Tibial nerve (tissue), 4 donors: ENCODE results near the gene RALGDS. TPM values are rescaled to one million over a fixed set of nuclear protein-coding genes. Genes with fewer than 3 reads are reported as not detected.

Experiments used
- DNase-seq, 2 donors: peaks; one replicate each; pipeline ENCODE4 v3.0.0-alpha.2; 2019; ENCODE audit warnings: low spot score in 2 of 2
- H3K27ac ChIP-seq, 4 donors: fragments of 200-600 bp; sonication (generic) in 3 of 4; one replicate each; pipeline ENCODE4 v1.5.1; 2017 to 2019; ENCODE audit warnings: mild to moderate bottlenecking in 1 of 4
- H3K27me3 ChIP-seq, 2 donors: fragments of 200-600 bp; sonication (generic) in 1 of 2; one replicate each; pipeline versions ENCODE4 v1.5.1 to v1.6.0; 2017 to 2019
- H3K36me3 ChIP-seq, 3 donors: fragments of 200-600 bp; sonication (generic); one replicate each; pipeline ENCODE4 v1.5.1; 2018 to 2019
- H3K4me1 ChIP-seq, 4 donors: fragments of 200-600 bp; sonication (generic) in 3 of 4; one replicate each; pipeline ENCODE4 v1.5.1; 2017 to 2019
- H3K4me3 ChIP-seq, 4 donors: fragments of 200-600 bp; sonication (generic) in 3 of 4; one replicate each; pipeline ENCODE4 v1.5.1; 2017 to 2019; ENCODE audit warnings: mild to moderate bottlenecking in 1 of 4, moderate library complexity in 1 of 4
- H3K9me3 ChIP-seq, 4 donors: fragments of 200-600 bp; sonication (generic) in 3 of 4; one replicate each; pipeline ENCODE4 v1.5.1; 2017 to 2019
- EP300 ChIP-seq, 2 donors: sonication (generic); formaldehyde crosslinking; IDR thresholded peaks; one replicate each; pipeline ENCODE4 v1.6.1; 2017; ENCODE audit warnings: antibody characterized with exemption in 2 of 2, mild to moderate bottlenecking in 1 of 2
- POLR2A ChIP-seq, 2 donors: fragments of 450-650 bp; IDR thresholded peaks; one replicate each; pipeline ENCODE4 v1.6.1; 2017; ENCODE audit warnings: antibody characterized with exemption in 2 of 2, mild to moderate bottlenecking in 2 of 2, moderate library complexity in 2 of 2
- WGBS, 2 donors: methylation state at CpG; one replicate each; pipeline ENCODE4 v1.1.5; 2018; 5-methylcytosine and 5-hydroxymethylcytosine counted together
- total RNA-seq, 4 donors: library from RNA; depleted of rRNA; stranded (reverse); fragments of >200 nt; gene quantifications; one replicate each; pipeline ENCODE4 v1.1.0, GENCODE V29; 2016
- TF ChIP-seq, protein P1 (sequence below), 5 experiments: fragments of 200-600 bp in 3 of 5; fragments of 450-650 bp in 2 of 5; sonication (generic) in 3 of 5; IDR thresholded peaks; one replicate each; pipeline ENCODE4 v1.5.1; 2016 to 2019; ENCODE audit warnings: antibody characterized with exemption in 5 of 5, mild to moderate bottlenecking in 3 of 5, moderate library complexity in 2 of 5

Gene RALGDS
- total RNA-seq, 4 donors from 2014 or later = 34.5 to 60.0 (median 48.7) TPM

DNA sequence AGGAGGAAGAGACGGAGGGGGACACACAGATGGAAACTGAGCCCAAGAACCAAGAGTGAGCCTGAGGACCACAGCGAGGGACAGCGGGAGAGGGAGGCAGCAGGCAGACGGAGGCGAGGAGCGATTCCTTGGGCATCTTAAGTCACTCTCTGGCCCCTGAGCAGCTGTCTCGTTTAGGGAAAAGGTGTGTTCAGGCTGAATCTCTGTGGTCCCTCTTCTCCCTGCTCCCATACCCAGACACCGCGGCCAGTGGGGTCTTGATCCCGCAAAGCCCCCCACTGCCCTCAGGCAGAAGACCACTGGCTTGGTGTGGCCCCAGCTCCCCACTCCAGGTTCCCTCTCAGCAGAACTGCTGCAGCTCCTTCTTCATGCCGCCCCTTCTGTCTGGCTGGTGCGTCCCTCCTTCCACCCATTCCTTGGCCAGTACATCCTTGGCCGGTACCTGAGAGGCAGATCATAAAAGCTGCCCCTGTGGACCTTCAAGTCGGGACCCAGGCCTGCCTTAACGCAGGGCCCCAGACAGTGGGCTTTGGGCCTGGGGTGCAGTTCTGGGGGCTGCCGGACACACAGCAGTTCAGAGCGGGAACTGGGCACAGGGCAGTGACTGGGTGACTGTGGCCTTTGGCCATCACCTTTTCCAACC is 5.8 kb upstream of the RALGDS start:
- no peak for DNase-seq
- Histone ChIP-seq H3K4me3 (peak overlapping the region in 3 of 4 donors; percentile 9 to 39 (median 35)), H3K4me1 (peaks cover 0 to 58% (median 45%) of the 10 kb centered on the region in 4 donors)

GRCh38 chr9:133125941-133126696 is 5.1 kb upstream of the RALGDS start:
- Histone ChIP-seq H3K27ac (peak overlapping the region in 3 of 4 donors; percentile 70 to 81 (median 74)), H3K36me3 (no peaks in the 10 kb centered on the region), H3K4me1 (peaks cover 0 to 57% (median 45%) of the 10 kb centered on the region in 4 donors), H3K9me3 (no peaks in the 10 kb centered on the region), H3K4me3 (peak overlapping the region in 3 of 4 donors; percentile 9 to 39 (median 35)), H3K27me3 (no peaks in the 10 kb centered on the region)
- TF ChIP-seq EP300 (IDR thresholded peaks at IDR 0.05) (peak; percentile 34 to 62), POLR2A (IDR thresholded peaks at IDR 0.05) (no peak)
- 5 to 14% methylated on average over 18 to 24 of the region's 24 CpGs for WGBS, 2 donors
- no peak for DNase-seq

More for the DNA sequence above, 5.8 kb upstream of the RALGDS start:
- WGBS, 2 donors = 62 to 67% methylated on average over 16 to 17 of the region's 17 CpGs
- Histone ChIP-seq H3K27me3 (no peaks in the 10 kb centered on the region), H3K9me3 (no peaks in the 10 kb centered on the region), H3K36me3 (no peaks in the 10 kb centered on the region), H3K27ac (peak overlapping the region in 3 of 4 donors; percentile 70 to 81 (median 74))
- TF ChIP-seq POLR2A (IDR thresholded peaks at IDR 0.05) (no peak), EP300 (IDR thresholded peaks at IDR 0.05) (no peak)
- TF ChIP-seq, protein P1, sequence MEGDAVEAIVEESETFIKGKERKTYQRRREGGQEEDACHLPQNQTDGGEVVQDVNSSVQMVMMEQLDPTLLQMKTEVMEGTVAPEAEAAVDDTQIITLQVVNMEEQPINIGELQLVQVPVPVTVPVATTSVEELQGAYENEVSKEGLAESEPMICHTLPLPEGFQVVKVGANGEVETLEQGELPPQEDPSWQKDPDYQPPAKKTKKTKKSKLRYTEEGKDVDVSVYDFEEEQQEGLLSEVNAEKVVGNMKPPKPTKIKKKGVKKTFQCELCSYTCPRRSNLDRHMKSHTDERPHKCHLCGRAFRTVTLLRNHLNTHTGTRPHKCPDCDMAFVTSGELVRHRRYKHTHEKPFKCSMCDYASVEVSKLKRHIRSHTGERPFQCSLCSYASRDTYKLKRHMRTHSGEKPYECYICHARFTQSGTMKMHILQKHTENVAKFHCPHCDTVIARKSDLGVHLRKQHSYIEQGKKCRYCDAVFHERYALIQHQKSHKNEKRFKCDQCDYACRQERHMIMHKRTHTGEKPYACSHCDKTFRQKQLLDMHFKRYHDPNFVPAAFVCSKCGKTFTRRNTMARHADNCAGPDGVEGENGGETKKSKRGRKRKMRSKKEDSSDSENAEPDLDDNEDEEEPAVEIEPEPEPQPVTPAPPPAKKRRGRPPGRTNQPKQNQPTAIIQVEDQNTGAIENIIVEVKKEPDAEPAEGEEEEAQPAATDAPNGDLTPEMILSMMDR (IDR thresholded peaks at IDR 0.05) = no peak

DNA sequence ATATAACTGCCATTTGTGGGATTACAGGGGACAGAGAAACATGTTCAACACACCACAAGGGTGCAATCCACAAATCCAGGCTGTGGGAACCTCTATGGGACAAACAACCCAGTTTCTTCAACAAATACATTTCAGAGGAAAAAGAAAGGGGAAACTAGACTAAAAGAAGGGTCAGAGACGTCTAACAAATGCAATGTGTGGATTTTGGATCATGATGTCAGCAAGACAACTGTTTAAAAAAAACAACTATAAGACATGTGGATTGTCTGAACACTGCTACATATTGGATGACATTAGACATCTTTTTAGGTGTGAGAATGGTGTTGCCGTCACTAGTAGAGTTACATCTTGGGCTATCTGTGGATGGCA is 3.9 kb upstream of the RALGDS start:
- 84 to 94% methylated on average over 2 of the region's 2 CpGs for WGBS, 2 donors
- TF ChIP-seq, protein P1 (IDR thresholded peaks at IDR 0.05) = no peak
- TF ChIP-seq POLR2A (IDR thresholded peaks at IDR 0.05) = no peak
- no peak for TF ChIP-seq EP300 (IDR thresholded peaks at IDR 0.05)
- Histone ChIP-seq H3K4me1 (peaks cover 0 to 65% (median 49%) of the 10 kb centered on the region in 4 donors), H3K9me3 (no peaks in the 10 kb centered on the region), H3K4me3 (no peak overlapping the region), H3K27ac (no peak overlapping the region), H3K36me3 (no peaks in the 10 kb centered on the region), H3K27me3 (no peaks in the 10 kb centered on the region)
- no peak for DNase-seq

GRCh38 chr9:133124123-133124906 is 3.3 kb upstream of the RALGDS start:
- TF ChIP-seq, protein P1 (IDR thresholded peaks at IDR 0.05) = no peak
- no peak for TF ChIP-seq EP300 (IDR thresholded peaks at IDR 0.05)
- TF ChIP-seq POLR2A (IDR thresholded peaks at IDR 0.05) = no peak
- DNase-seq = no peak
- Histone ChIP-seq H3K4me3 (no peak overlapping the region), H3K36me3 (no peaks in the 10 kb centered on the region), H3K27ac (no peak overlapping the region), H3K4me1 (peaks cover 0 to 71% (median 54%) of the 10 kb centered on the region in 4 donors), H3K27me3 (no peaks in the 10 kb centered on the region), H3K9me3 (no peaks in the 10 kb centered on the region)
- WGBS, 2 donors = 88 to 91% methylated on average over 8 of the region's 8 CpGs

DNA sequence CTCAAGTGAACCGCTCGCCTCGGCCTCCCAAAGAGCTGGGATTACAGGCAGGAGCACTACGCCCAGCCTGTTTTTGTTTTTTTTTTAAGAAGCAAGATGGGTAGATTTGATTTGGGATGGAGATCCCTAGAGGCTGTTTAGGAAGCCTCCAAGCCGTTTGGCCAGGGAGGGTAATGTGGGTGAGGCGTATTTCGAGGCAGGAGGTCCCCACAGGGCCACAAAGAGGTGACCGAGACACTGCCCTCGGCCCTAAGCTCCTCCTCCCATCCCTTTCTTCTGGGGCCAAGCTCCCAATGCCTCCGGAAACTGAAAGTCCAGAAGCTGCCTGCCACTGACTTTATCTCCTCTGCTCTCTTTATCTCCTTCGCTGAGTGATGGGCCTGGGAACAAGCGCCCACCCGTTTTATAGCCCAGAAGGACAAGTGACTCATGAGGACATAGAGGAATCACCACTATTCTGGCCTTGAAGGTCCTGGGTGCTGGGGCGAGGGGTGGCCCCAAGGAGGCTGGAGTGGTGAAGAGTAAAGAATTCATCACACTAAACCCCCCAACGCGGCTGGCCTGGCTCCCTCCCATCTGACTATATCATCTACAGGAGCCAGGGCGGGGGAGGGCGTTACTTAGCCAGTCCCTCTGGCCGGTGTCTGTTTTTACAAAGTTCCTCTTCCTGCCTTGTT is 2.0 kb upstream of the RALGDS start:
- Histone ChIP-seq H3K4me3 (no peak overlapping the region), H3K27me3 (no peaks in the 10 kb centered on the region), H3K36me3 (no peaks in the 10 kb centered on the region), H3K4me1 (peaks cover 0 to 83% (median 67%) of the 10 kb centered on the region in 4 donors), H3K9me3 (no peaks in the 10 kb centered on the region), H3K27ac (peak overlapping the region; percentile 72 to 94 (median 86))
- DNase-seq = no peak
- 35 to 41% methylated on average over 19 of the region's 19 CpGs for WGBS, 2 donors
- TF ChIP-seq, protein P1 (IDR thresholded peaks at IDR 0.05) = no peak
- no peak for TF ChIP-seq EP300 (IDR thresholded peaks at IDR 0.05)
- no peak for TF ChIP-seq POLR2A (IDR thresholded peaks at IDR 0.05)
